HepG2 (cell line): ENCODE measurements around the gene BRSK2.

Source experiments
- E2F1 ChIP-seq: sonication (generic); formaldehyde crosslinking; IDR thresholded peaks from 2 replicates; pipeline ENCODE4 v1.5.0; 2020; ENCODE audit warnings: missing genetic modification reagents
- LBX2 ChIP-seq: sonication (generic); formaldehyde crosslinking; IDR thresholded peaks from 2 replicates; pipeline ENCODE4 v1.5.0; 2020; ENCODE audit warnings: missing genetic modification reagents, mild to moderate bottlenecking, borderline replicate concordance
- MTERF4 ChIP-seq: sonication (generic); formaldehyde crosslinking; IDR thresholded peaks from 2 replicates; pipeline ENCODE4 v1.8.0; 2023; ENCODE audit warnings: mild to moderate bottlenecking, missing genetic modification reagents
- NFKB2 ChIP-seq: sonication (generic); formaldehyde crosslinking; IDR thresholded peaks from 2 replicates; pipeline ENCODE4 v1.4.0; 2020; ENCODE audit warnings: missing genetic modification reagents, borderline replicate concordance
- PAF1 ChIP-seq: IDR thresholded peaks from 2 replicates; pipeline ENCODE4 v1.6.1; 2016; ENCODE audit warnings: missing genetic modification reagents, missing compliant biosample characterization
- POLR2A ChIP-seq, 2 experiments: IDR thresholded peaks; 2 replicates each; pipeline ENCODE4 v1.6.1; 2011; ENCODE audit warnings: low read depth in 2 of 2, low read length in 2 of 2, mild to moderate bottlenecking in 1 of 2, moderate library complexity in 1 of 2; ENCODE audit not compliant: insufficient read depth in 1 of 2
- SIN3A ChIP-seq: IDR thresholded peaks from 2 replicates; pipeline ENCODE4 v1.6.1; 2011; ENCODE audit warnings: low read depth, mild to moderate bottlenecking, control low read depth, low read length, borderline replicate concordance
- SP2 ChIP-seq: sonication (generic); formaldehyde crosslinking; IDR thresholded peaks from 2 replicates; pipeline ENCODE4 v1.5.1; 2020; ENCODE audit warnings: mild to moderate bottlenecking, missing genetic modification reagents
- TMF1 ChIP-seq: sonication (generic); formaldehyde crosslinking; IDR thresholded peaks from 2 replicates; pipeline ENCODE4 v1.8.1; 2022; ENCODE audit warnings: low read depth, missing genetic modification reagents
- ZFP36L1 ChIP-seq: sonication (generic); formaldehyde crosslinking; IDR thresholded peaks from 2 replicates; pipeline ENCODE4 v1.8.0; 2022; ENCODE audit warnings: mild to moderate bottlenecking, missing genetic modification reagents, moderate library complexity
- ZNF331 ChIP-seq: sonication (generic); formaldehyde crosslinking; IDR thresholded peaks from 2 replicates; pipeline ENCODE4 v1.4.0; 2020; ENCODE audit warnings: missing genetic modification reagents

- TF ChIP-seq PAF1 (CRISPR knock-in tag): no peak
- TF ChIP-seq E2F1 (CRISPR knock-in tag): no peak
- TF ChIP-seq TMF1 (CRISPR knock-in tag): no peak
- no peak for TF ChIP-seq SIN3A
- TF ChIP-seq NFKB2 (CRISPR knock-in tag): no peak
- TF ChIP-seq LBX2 (CRISPR knock-in tag): no peak
- TF ChIP-seq ZNF331 (CRISPR knock-in tag): no peak
- TF ChIP-seq POLR2A (IDR thresholded peaks at IDR 0.05; ENCODE audit: insufficient read depth in 1 of 2, low read depth in 2 of 2, low read length in 2 of 2): no peak
- no peak for TF ChIP-seq SP2 (CRISPR knock-in tag)
- no peak for TF ChIP-seq MTERF4 (CRISPR knock-in tag)
- no peak for TF ChIP-seq ZFP36L1
These were observed 77.5 kb downstream of the BRSK2 start for GRCh38 chr11:1467270-1467669.
